Suppressor macrophage (primary cell): Measurements from ENCODE around the gene USP4.

Experiments used
- DNase-seq, 4 experiments: peaks; one replicate each; pipeline ENCODE4 v3.0.0-alpha.2; 2020 to 2022

USP4 gene

GRCh38 chr3:49294343-49294742 is 45.5 kb downstream of the USP4 start:
- no peak for DNase-seq

- DNase-seq, result no peak
Measured at GRCh38 chr3:49283997-49284396, 55.9 kb downstream of the USP4 start.

GRCh38 chr3:49279376-49279775 is 60.5 kb downstream of the USP4 start:
- no peak for DNase-seq

DNA sequence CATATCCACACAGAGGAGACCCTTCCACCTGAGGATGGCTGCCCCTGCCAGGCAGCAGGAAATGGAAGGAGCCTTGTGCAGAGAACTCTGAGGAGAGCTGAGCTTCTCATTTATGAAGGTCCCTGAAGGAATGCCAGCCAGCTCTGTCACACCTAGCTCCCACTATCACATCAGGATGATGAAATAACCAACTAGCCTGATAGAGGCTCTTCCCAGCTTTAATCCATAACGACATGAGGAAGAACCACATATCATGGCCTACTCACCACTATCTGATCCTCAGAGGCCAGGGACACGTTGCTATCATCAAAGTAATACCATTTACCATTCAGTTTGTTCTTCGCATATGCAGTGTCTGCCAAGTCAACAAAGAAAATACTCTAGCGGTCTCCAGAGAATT is 61.3 kb downstream of the USP4 start:
- DNase-seq, result no peak

DNA sequence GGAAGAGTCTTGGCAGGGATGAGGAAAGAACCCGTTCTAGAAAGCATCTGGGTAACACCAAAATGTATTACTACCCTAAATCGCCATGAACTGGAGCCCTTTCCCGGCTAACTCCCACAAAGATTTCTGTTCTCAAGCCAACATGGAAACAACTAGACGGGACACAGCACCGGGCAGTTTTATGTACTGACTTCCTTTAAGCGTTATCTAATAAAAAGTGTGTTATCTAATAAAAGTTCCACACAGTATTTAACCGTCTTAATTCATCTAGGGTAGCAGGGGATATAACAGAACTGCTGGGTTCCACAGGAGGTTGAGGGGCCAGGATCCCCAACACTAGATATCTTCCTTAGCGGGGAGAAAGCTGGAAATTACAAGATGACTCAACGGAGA is 62.5 kb downstream of the USP4 start:
- DNase-seq, result no peak

DNA sequence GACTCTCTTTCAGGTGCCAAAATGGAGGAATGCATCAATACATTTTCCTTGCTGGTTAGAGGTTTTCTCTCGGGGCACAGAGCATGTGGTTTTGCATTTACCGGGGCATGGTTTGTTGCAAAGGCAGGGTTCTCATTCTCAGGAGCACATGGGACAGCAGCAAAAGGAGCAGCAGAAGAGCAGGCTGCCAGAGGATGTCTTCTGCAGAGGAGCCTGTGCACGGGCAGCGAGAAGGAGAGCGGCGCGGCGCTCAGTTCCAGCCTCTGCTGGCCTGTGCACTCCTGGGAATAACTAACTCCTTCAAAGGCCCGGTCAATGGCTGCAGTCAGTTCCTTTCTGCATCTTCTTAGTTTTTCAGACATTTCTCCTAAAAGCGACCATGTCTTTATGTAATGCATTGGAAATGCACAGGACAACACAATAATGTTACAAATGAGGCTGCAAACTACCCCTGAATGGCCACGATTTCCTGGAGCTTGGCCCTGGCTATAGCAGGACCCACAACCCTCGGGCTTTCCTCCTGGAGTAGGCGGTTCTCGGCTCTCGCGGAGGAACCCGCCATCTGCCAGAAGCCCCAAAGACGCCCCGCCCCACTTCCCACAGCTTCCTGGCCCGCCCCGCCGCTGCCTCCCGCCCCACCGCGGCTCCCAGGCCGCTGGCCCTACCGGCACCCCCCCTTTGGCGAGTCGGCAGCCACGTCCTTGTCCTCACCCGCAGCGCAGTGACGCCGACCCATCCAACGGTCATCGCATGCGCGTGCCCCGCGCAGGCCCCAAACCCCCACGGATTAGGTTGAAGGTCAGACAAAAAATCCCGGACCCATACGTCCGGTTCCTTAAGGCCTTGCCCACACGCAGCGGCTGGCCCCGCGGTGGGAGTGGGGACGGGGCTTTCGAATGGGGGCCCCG is 63.1 kb downstream of the USP4 start, which contains the start of gene C3orf62:
TSS of gene C3orf62 (minus strand) at position 758 of the 908 bp plus-strand sequence. CDS start at position 398, 360 bp downstream.
- DNase-seq, result peak; percentile 84 to 95 (median 90)

GRCh38 chr3:49273825-49274532 is 65.9 kb downstream of the USP4 start:
- no peak for DNase-seq

GRCh38 chr3:49271047-49271446 is 68.8 kb downstream of the USP4 start:
- DNase-seq, result no peak

- peak in 2 of 4 experiments; percentile 23 to 28 for DNase-seq
Measured at GRCh38 chr3:49270156-49270500, 69.7 kb downstream of the USP4 start.

GRCh38 chr3:49269443-49270155 is 70.3 kb downstream of the USP4 start:
- DNase-seq, result no peak

GRCh38 chr3:49266410-49267095 is 73.3 kb downstream of the USP4 start:
- no peak for DNase-seq

DNA sequence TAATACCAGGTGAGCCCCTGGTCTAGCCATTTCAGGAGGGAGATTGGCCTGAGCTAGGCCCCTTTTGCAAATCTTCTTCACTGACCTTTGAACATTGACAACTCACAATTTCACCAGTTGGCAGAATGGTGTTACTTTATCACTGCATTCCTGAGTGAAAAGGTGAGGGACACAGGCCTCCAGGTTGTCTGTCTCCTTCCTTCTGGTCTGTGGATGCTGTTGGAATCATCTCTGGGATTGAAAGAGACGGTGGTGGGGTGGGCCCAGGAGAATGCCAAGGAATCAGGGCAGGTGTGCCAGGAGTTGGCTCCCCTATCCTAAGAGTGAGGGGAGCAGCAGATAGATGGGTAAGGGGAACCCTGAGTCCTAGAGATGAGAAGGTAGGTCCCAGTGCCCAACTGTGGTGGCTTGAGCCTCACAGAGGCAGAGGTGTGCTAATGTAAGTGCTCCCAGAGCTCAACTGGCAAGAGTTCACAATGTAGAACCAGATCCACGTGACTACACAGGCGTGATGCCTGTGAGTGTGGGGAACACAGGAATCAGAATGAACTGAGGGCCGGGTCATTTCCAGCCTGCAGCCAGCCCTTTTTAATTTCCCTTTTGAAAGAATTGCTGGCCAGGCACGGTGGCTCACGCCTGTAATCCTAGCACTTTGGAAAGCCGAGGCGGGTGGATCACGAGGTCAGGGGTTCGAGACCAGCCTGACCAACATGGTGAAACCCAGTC is 74.0 kb downstream of the USP4 start:
- no peak for DNase-seq

- no peak for DNase-seq
Measured at GRCh38 chr3:49263159-49263889, 76.5 kb downstream of the USP4 start.

GRCh38 chr3:49260806-49261324 is 79.0 kb downstream of the USP4 start:
- DNase-seq, result peak in 2 of 4 experiments; percentile 38 to 56

- no peak for DNase-seq
Measured at GRCh38 chr3:49257187-49257586, 82.7 kb downstream of the USP4 start.

GRCh38 chr3:49255718-49256511 is 83.9 kb downstream of the USP4 start:
- peak in 3 of 4 experiments; percentile 30 to 42 (median 30) for DNase-seq

- peak in 3 of 4 experiments; percentile 20 to 37 (median 26) for DNase-seq
Measured at GRCh38 chr3:49255112-49255511, 84.7 kb downstream of the USP4 start.

GRCh38 chr3:49253512-49253911 is 86.3 kb downstream of the USP4 start:
- no peak for DNase-seq

- DNase-seq, result peak; percentile 83 to 98 (median 90)
Measured at GRCh38 chr3:49248840-49249227, 91.0 kb downstream of the USP4 start.
